Right lobe of liver (tissue), 4 donors: ENCODE measurements around the gene ABHD12.

Experiments
- CTCF ChIP-seq, 4 donors: fragments of 200-600 bp in 3 of 4; fragments of 450-650 bp in 1 of 4; IDR thresholded peaks; one replicate each; pipeline versions ENCODE4 v1.5.1 to v1.8.0; 2016 to 2022; ENCODE audit warnings: antibody characterized with exemption in 4 of 4, mild to moderate bottlenecking in 2 of 4
- POLR2A ChIP-seq: fragments of 450-650 bp; IDR thresholded peaks from one replicate; pipeline ENCODE4 v1.6.1; 2017; ENCODE audit warnings: antibody characterized with exemption, mild to moderate bottlenecking
- donor health status: DM: no; HTN: no; CAD: no.
- donor health status: DM: no; HTN: no; CAD: no.
- donor health status: DM: no; HTN: yes; CAD: no.

- no peak for TF ChIP-seq CTCF (IDR thresholded peaks at IDR 0.05)
- TF ChIP-seq POLR2A = no peak
Observed at GRCh38 chr20:25374842-25375241, 15.8 kb downstream of the ABHD12 start.
